Measurements from ENCODE around the gene ABCC8.

Gene ABCC8

GRCh38 chr11:17395554-17395961, 81.1 kb downstream of the ABCC8 start:
- 89 to 96% methylated on average over 14 to 20 of the region's 20 CpGs for WGBS, 2 experiments (ENCODE audit: insufficient coverage in 2 of 2)
- Histone ChIP-seq H3K4me1 (ENCODE audit: control insufficient read depth, insufficient read depth, low read length, poor library complexity, severe bottlenecking) (no peaks in the 10 kb centered on the region), H3K9me3 (ENCODE audit: control insufficient read depth, low read length) (no peaks in the 10 kb centered on the region), H3K4me3 (ENCODE audit: extremely low read depth, insufficient read depth, low read length, poor library complexity, severe bottlenecking) (no peak overlapping the region), H3K36me3 (ENCODE audit: control insufficient read depth, insufficient read depth, low read length) (no peaks in the 10 kb centered on the region), H3K27ac (ENCODE audit: low read depth, low read length, severe bottlenecking) (no peak overlapping the region)

DNA sequence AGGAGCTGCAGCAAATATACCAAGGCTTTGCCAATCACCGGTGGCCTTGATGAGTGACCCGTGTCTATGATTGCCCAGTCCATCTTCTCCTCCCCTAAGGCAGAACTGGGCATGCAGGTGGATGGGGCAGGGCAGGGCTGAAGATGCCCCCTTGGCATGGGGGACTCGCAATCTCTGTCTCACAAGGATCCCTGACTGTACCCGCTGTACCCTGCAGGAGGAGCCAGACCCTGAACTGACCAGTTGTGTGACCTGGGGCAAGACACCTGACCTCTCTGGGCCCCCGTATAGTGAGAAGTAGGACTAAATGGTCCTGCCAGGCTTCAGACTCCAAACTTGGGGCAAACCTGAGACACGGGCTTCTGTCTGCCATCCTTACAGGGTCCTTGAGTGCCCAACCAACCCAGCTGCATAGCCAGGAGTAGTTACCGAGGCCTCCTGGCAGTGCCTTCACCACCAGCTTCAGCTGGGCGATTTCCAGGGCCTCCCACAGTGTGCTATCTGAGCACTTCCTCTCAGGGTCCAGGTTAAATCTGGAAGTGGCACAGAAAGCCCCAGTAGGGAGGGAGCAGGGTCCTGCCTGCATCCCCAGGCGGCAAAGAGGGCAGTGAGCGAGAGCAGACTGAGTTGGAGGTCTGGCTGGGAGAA, 81.8 kb downstream of the ABCC8 start:
- Histone ChIP-seq H3K4me3 (ENCODE audit: extremely low read depth, insufficient read depth, low read length, poor library complexity, severe bottlenecking) (no peak overlapping the region), H3K27ac (ENCODE audit: low read depth, low read length, severe bottlenecking) (no peak overlapping the region), H3K4me1 (ENCODE audit: control insufficient read depth, insufficient read depth, low read length, poor library complexity, severe bottlenecking) (no peaks in the 10 kb centered on the region), H3K9me3 (ENCODE audit: control insufficient read depth, low read length) (no peaks in the 10 kb centered on the region), H3K36me3 (ENCODE audit: control insufficient read depth, insufficient read depth, low read length) (no peaks in the 10 kb centered on the region)
- WGBS, 2 experiments (ENCODE audit: insufficient coverage in 2 of 2): 88 to 89% methylated on average over 9 to 10 of the region's 10 CpGs

GRCh38 chr11:17393472-17393871, 83.2 kb downstream of the ABCC8 start:
- Histone ChIP-seq H3K27ac (ENCODE audit: low read depth, low read length, severe bottlenecking) (no peak overlapping the region), H3K4me1 (ENCODE audit: control insufficient read depth, insufficient read depth, low read length, poor library complexity, severe bottlenecking) (no peaks in the 10 kb centered on the region), H3K4me3 (ENCODE audit: extremely low read depth, insufficient read depth, low read length, poor library complexity, severe bottlenecking) (no peak overlapping the region), H3K9me3 (ENCODE audit: control insufficient read depth, low read length) (no peaks in the 10 kb centered on the region), H3K36me3 (ENCODE audit: control insufficient read depth, insufficient read depth, low read length) (no peaks in the 10 kb centered on the region)
- 80 to 86% methylated on average over 1 to 2 of the region's 6 CpGs for WGBS, 2 experiments (ENCODE audit: insufficient coverage in 2 of 2)

- H3K4me1 ChIP-seq (ENCODE audit: control insufficient read depth, insufficient read depth, low read length, poor library complexity, severe bottlenecking): no peaks in the 10 kb centered on the region
- no peaks in the 10 kb centered on the region for H3K36me3 ChIP-seq (ENCODE audit: control insufficient read depth, insufficient read depth, low read length)
- WGBS, 2 experiments (ENCODE audit: insufficient coverage in 2 of 2): 83 to 90% methylated on average over 13 of the region's 14 CpGs
- H3K4me3 ChIP-seq (ENCODE audit: extremely low read depth, insufficient read depth, low read length, poor library complexity, severe bottlenecking): no peak overlapping the region
- no peaks in the 10 kb centered on the region for H3K9me3 ChIP-seq (ENCODE audit: control insufficient read depth, low read length)
- H3K27ac ChIP-seq (ENCODE audit: low read depth, low read length, severe bottlenecking): no peak overlapping the region
These were observed 83.8 kb downstream of the ABCC8 start for GRCh38 chr11:17392872-17393271.

- 76 to 96% methylated on average over 3 of the region's 3 CpGs for WGBS, 2 experiments (ENCODE audit: insufficient coverage in 2 of 2)
- Histone ChIP-seq H3K4me1 (ENCODE audit: control insufficient read depth, insufficient read depth, low read length, poor library complexity, severe bottlenecking) (no peaks in the 10 kb centered on the region), H3K36me3 (ENCODE audit: control insufficient read depth, insufficient read depth, low read length) (no peaks in the 10 kb centered on the region), H3K9me3 (ENCODE audit: control insufficient read depth, low read length) (no peaks in the 10 kb centered on the region), H3K27ac (ENCODE audit: low read depth, low read length, severe bottlenecking) (no peak overlapping the region), H3K4me3 (ENCODE audit: extremely low read depth, insufficient read depth, low read length, poor library complexity, severe bottlenecking) (no peak overlapping the region)
These were observed 84.9 kb downstream of the ABCC8 start for GRCh38 chr11:17391493-17392355.

DNA sequence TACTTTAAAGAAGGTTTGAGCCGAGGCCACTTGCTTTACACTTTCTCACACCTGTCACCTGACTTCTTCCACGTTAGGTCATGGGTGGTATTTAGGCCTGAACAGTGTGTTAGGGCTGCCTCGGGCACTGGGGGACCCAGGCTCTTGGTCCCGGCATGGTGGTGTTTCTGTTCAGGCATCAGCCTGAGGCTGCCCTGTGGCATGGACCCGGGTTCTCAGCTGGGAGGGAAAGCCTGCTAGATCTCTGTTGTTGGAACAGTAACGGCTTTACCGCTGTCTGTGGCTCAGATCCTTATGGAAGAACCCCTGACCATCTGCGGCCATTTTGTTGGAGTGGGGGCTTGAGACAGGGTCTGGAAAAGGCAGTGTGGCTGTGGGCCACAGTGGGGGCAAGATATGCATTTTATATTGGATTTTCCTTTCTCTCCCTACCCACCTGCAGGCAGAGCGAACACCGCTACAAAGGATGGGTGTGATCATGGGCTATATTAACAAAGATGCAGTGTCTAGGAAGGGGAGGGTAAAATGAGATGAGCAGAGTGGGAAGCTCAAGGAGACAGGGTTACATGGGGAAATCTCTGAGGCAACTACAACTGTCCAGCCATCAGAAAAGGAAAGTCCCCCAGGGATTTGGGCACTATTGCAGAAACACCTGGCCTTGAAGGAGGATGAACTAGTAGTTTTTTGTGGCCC, 86.5 kb downstream of the ABCC8 start:
- Histone ChIP-seq H3K9me3 (ENCODE audit: control insufficient read depth, low read length) (no peaks in the 10 kb centered on the region), H3K4me1 (ENCODE audit: control insufficient read depth, insufficient read depth, low read length, poor library complexity, severe bottlenecking) (no peaks in the 10 kb centered on the region), H3K27ac (ENCODE audit: low read depth, low read length, severe bottlenecking) (no peak overlapping the region), H3K4me3 (ENCODE audit: extremely low read depth, insufficient read depth, low read length, poor library complexity, severe bottlenecking) (peak overlapping the region; percentile 39), H3K36me3 (ENCODE audit: control insufficient read depth, insufficient read depth, low read length) (no peaks in the 10 kb centered on the region)
- WGBS, 2 experiments (ENCODE audit: insufficient coverage in 2 of 2): 77 to 89% methylated on average over 5 to 6 of the region's 10 CpGs

GRCh38 chr11:17389211-17389956, 87.3 kb downstream of the ABCC8 start:
- Histone ChIP-seq H3K4me3 (ENCODE audit: extremely low read depth, insufficient read depth, low read length, poor library complexity, severe bottlenecking) (peak overlapping the region; percentile 39), H3K27ac (ENCODE audit: low read depth, low read length, severe bottlenecking) (no peak overlapping the region)
- 7 to 12% methylated on average over 14 to 25 of the region's 55 CpGs for WGBS, 2 experiments (ENCODE audit: insufficient coverage in 2 of 2)

DNA sequence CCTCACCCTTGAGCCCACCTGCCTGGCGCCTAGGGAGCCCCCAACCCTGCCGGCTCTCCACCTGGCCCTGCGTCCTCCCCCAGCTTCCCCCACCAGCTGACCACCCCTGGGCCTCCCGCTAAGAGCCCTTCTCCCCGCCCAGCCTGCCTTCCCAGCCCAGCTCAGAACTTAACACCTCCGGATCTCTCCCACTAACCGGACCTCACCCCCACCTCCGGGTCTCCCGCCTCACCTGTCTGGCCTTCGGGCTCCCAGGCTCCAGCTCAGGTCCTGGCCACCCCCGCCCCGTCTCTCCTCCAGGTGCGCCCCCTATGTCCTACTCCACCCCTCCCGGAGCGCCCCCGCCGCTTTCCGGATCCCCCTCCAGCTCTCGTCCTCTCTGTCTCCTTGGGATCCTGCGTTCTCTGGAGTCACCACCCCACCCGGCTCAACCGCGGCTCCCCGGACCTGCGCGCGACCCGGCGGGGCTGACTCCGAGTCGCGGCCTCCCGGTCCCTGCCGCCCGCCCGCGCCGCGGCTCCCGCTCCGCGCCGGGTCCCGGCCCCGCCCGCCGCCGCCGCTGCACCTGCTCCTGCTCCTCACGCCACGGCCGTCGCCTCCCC, 87.9 kb downstream of the ABCC8 start, which contains the start of gene KCNJ11:
KCNJ11 (minus strand) TSS at position 51 of the 602 bp plus-strand sequence. CDS start 568 bp downstream, outside the sequence.
- peak within 1 kb of the TSS; percentile 39 for H3K4me3 ChIP-seq (ENCODE audit: extremely low read depth, insufficient read depth, low read length, poor library complexity, severe bottlenecking)
- 9 to 12% methylated on average over 22 to 27 of the region's 53 CpGs for WGBS, 2 experiments (ENCODE audit: insufficient coverage in 2 of 2)

More at GRCh38 chr11:17389211-17389956, 87.3 kb downstream of the ABCC8 start:
- H3K4me1 ChIP-seq (ENCODE audit: control insufficient read depth, insufficient read depth, low read length, poor library complexity, severe bottlenecking): no peaks in the 10 kb centered on the region
- no peaks in the 10 kb centered on the region for H3K9me3 ChIP-seq (ENCODE audit: control insufficient read depth, low read length)
- no peaks in the 10 kb centered on the region for H3K36me3 ChIP-seq (ENCODE audit: control insufficient read depth, insufficient read depth, low read length)

GRCh38 chr11:17387811-17388210, 88.8 kb downstream of the ABCC8 start:
- H3K36me3 ChIP-seq (ENCODE audit: control insufficient read depth, insufficient read depth, low read length): no peaks in the 10 kb centered on the region
- H3K9me3 ChIP-seq (ENCODE audit: control insufficient read depth, low read length): no peaks in the 10 kb centered on the region
- WGBS, 2 experiments (ENCODE audit: insufficient coverage in 2 of 2): 94 to 95% methylated on average over 18 to 20 of the region's 20 CpGs
- H3K4me1 ChIP-seq (ENCODE audit: control insufficient read depth, insufficient read depth, low read length, poor library complexity, severe bottlenecking): no peaks in the 10 kb centered on the region
- H3K4me3 ChIP-seq (ENCODE audit: extremely low read depth, insufficient read depth, low read length, poor library complexity, severe bottlenecking): no peak overlapping the region
- no peak overlapping the region for H3K27ac ChIP-seq (ENCODE audit: low read depth, low read length, severe bottlenecking)

More for the DNA sequence above, 87.9 kb downstream of the ABCC8 start, which contains the start of gene KCNJ11:
- H3K36me3 ChIP-seq (ENCODE audit: control insufficient read depth, insufficient read depth, low read length): no peaks in the 10 kb centered on the region
- no peaks in the 10 kb centered on the region for H3K9me3 ChIP-seq (ENCODE audit: control insufficient read depth, low read length)
- H3K4me1 ChIP-seq (ENCODE audit: control insufficient read depth, insufficient read depth, low read length, poor library complexity, severe bottlenecking): no peaks in the 10 kb centered on the region
- no peak within 1 kb of the TSS for H3K27ac ChIP-seq (ENCODE audit: low read depth, low read length, severe bottlenecking)

DNA sequence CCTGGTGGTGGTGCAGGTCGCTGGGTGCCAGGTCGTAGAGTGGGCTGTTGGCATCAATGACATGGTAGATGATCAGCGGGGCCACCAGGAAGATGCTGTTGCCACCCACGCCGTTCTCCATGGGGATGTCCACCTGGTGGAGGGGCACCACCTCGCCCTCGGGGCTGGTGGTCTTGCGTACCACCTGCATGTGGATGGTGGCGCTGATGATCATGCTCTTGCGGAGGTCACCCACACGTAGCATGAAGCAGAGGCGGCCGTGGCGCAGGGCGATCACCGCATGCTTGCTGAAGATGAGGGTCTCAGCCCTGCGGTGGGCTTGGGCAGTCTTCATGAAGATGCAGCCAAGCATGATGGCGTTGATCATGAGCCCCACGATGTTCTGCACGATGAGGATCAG, 89.4 kb downstream of the ABCC8 start:
- H3K4me1 ChIP-seq (ENCODE audit: control insufficient read depth, insufficient read depth, low read length, poor library complexity, severe bottlenecking): peaks cover 1% of the 10 kb centered on the region
- no peak overlapping the region for H3K4me3 ChIP-seq (ENCODE audit: extremely low read depth, insufficient read depth, low read length, poor library complexity, severe bottlenecking)
- no peaks in the 10 kb centered on the region for H3K36me3 ChIP-seq (ENCODE audit: control insufficient read depth, insufficient read depth, low read length)
- no peaks in the 10 kb centered on the region for H3K9me3 ChIP-seq (ENCODE audit: control insufficient read depth, low read length)
- H3K27ac ChIP-seq (ENCODE audit: low read depth, low read length, severe bottlenecking): no peak overlapping the region
- 97% methylated on average over 20 of the region's 20 CpGs for WGBS, 2 experiments (ENCODE audit: insufficient coverage in 2 of 2)
